ENCODE results near the gene PPP1R3F.

Gene PPP1R3F

GRCh38 chrX:49237060-49237459 is 32.5 kb upstream of the PPP1R3F start:
- H3K9ac ChIP-seq (ENCODE audit: low read length) = no peak overlapping the region
- no peak overlapping the region for H3K4me2 ChIP-seq (ENCODE audit: low read length)
- no peaks in the 10 kb centered on the region for H3K27me3 ChIP-seq (ENCODE audit: low read depth, low read length)
- H3K4me1 ChIP-seq (ENCODE audit: low read length) = 0 out of 2 replicates have a peak, but pooled peaks cover 7% of the 10 kb centered on the region
- peaks cover 4% of the 10 kb centered on the region; the same call in 1 of the 2 replicates for H3K79me2 ChIP-seq (ENCODE audit: low read length)
- no peaks in the 10 kb centered on the region for H4K20me1 ChIP-seq (ENCODE audit: insufficient read depth, low read length)
- TF ChIP-seq EZH2phosphoT487 (IDR thresholded peaks at IDR 0.05; ENCODE audit: low read depth) (no peak), CTCF (IDR thresholded peaks at IDR 0.05; ENCODE audit: low read depth, low read length) (no peak)
- H3K9me3 ChIP-seq (ENCODE audit: insufficient read depth, low read length) = no peaks in the 10 kb centered on the region
- H3K27ac ChIP-seq (ENCODE audit: low read length) = no peak overlapping the region
- H3K4me3 ChIP-seq (ENCODE audit: low read length) = no peak overlapping the region
- H2AFZ ChIP-seq (ENCODE audit: low read depth, low read length) = no peak overlapping the region
- no peaks in the 10 kb centered on the region for H3K36me3 ChIP-seq (replicated peaks; ENCODE audit: low read depth, low read length)

GRCh38 chrX:49238735-49239134 is 30.9 kb upstream of the PPP1R3F start:
- Histone ChIP-seq H3K36me3 (replicated peaks; ENCODE audit: low read depth, low read length) (no peaks in the 10 kb centered on the region), H3K27ac (ENCODE audit: low read length) (no peak overlapping the region), H3K4me2 (ENCODE audit: low read length) (no peak overlapping the region), H3K27me3 (ENCODE audit: low read depth, low read length) (no peaks in the 10 kb centered on the region), H2AFZ (ENCODE audit: low read depth, low read length) (no peak overlapping the region), H3K4me3 (ENCODE audit: low read length) (no peak overlapping the region), H3K9me3 (ENCODE audit: insufficient read depth, low read length) (no peaks in the 10 kb centered on the region), H4K20me1 (ENCODE audit: insufficient read depth, low read length) (no peaks in the 10 kb centered on the region), H3K4me1 (ENCODE audit: low read length) (0 out of 2 replicates have a peak, but pooled peaks cover 7% of the 10 kb centered on the region), H3K9ac (ENCODE audit: low read length) (no peak overlapping the region), H3K79me2 (ENCODE audit: low read length) (peaks cover 4% of the 10 kb centered on the region; the same call in 1 of the 2 replicates)
- TF ChIP-seq CTCF (IDR thresholded peaks at IDR 0.05; ENCODE audit: low read depth, low read length) (no peak), EZH2phosphoT487 (IDR thresholded peaks at IDR 0.05; ENCODE audit: low read depth) (no peak)

- Histone ChIP-seq H3K36me3 (replicated peaks; ENCODE audit: low read depth, low read length) (no peaks in the 10 kb centered on the region), H3K79me2 (ENCODE audit: low read length) (no peaks in the 10 kb centered on the region), H4K20me1 (ENCODE audit: insufficient read depth, low read length) (no peaks in the 10 kb centered on the region), H3K4me3 (ENCODE audit: low read length) (no peak overlapping the region), H3K9ac (ENCODE audit: low read length) (no peak overlapping the region), H3K9me3 (ENCODE audit: insufficient read depth, low read length) (no peaks in the 10 kb centered on the region), H2AFZ (ENCODE audit: low read depth, low read length) (no peak overlapping the region), H3K4me2 (ENCODE audit: low read length) (no peak overlapping the region), H3K27me3 (ENCODE audit: low read depth, low read length) (no peaks in the 10 kb centered on the region), H3K4me1 (ENCODE audit: low read length) (no peaks in the 10 kb centered on the region), H3K27ac (ENCODE audit: low read length) (no peak overlapping the region)
- no peak for TF ChIP-seq CTCF (IDR thresholded peaks at IDR 0.05; ENCODE audit: low read depth, low read length)
- no peak for TF ChIP-seq EZH2phosphoT487 (IDR thresholded peaks at IDR 0.05; ENCODE audit: low read depth)
Measured at GRCh38 chrX:49242545-49243066, 27.0 kb upstream of the PPP1R3F start.

GRCh38 chrX:49243166-49243565 is 26.4 kb upstream of the PPP1R3F start:
- H3K9ac ChIP-seq (ENCODE audit: low read length) = no peak overlapping the region
- no peak overlapping the region for H3K4me2 ChIP-seq (ENCODE audit: low read length)
- no peak for TF ChIP-seq CTCF (IDR thresholded peaks at IDR 0.05; ENCODE audit: low read depth, low read length)
- TF ChIP-seq EZH2phosphoT487 (IDR thresholded peaks at IDR 0.05; ENCODE audit: low read depth) = no peak

More at GRCh38 chrX:49243166-49243565, 26.4 kb upstream of the PPP1R3F start:
- Histone ChIP-seq H3K27me3 (ENCODE audit: low read depth, low read length) (no peaks in the 10 kb centered on the region), H3K79me2 (ENCODE audit: low read length) (no peaks in the 10 kb centered on the region), H3K4me1 (ENCODE audit: low read length) (no peaks in the 10 kb centered on the region), H3K27ac (ENCODE audit: low read length) (no peak overlapping the region), H3K36me3 (replicated peaks; ENCODE audit: low read depth, low read length) (no peaks in the 10 kb centered on the region), H3K4me3 (ENCODE audit: low read length) (no peak overlapping the region), H4K20me1 (ENCODE audit: insufficient read depth, low read length) (no peaks in the 10 kb centered on the region), H3K9me3 (ENCODE audit: insufficient read depth, low read length) (no peaks in the 10 kb centered on the region), H2AFZ (ENCODE audit: low read depth, low read length) (no peak overlapping the region)
